HCT116 (cell line): Measurements from ENCODE around the gene SUPT20HL1. TPM values are rescaled to one million over a fixed set of nuclear protein-coding genes. Genes with fewer than 3 reads are reported as not detected.

ENCODE experiments used
- ATAC-seq: fragments of 200-7000 bp; cut with Tn5 transposase; 2 replicates; pipeline ENCODE4 v1.9.1; 2020; ENCODE audit warnings: mild to moderate bottlenecking, moderate library complexity
- BruUV-seq: library from RNA; stranded (reverse); fragments of 400-500 nt; replicated peaks from 2 replicates; lab custom pipeline; 2021; lab: Mats Ljungman, UMichigan
- CTCF ChIA-PET: fragments of 300-600 bp; sonication (Branson Sonifier 250); formaldehyde crosslinking; loops from one replicate; lab custom pipeline; 2021; ENCODE audit warnings: antibody characterized with exemption; lab: Charles Lee
- POLR2A ChIA-PET: fragments of 300-600, 350-600 bp; sonication (Branson Sonifier 250); formaldehyde crosslinking; loops from one replicate; lab custom pipeline; 2021; ENCODE audit warnings: antibody characterized with exemption; lab: Charles Lee
- RAD21 ChIA-PET, 2 experiments: fragments of 300-600 bp; sonication (Branson Sonifier 250); formaldehyde crosslinking; loops; one replicate each; lab custom pipeline; 2023; ENCODE audit warnings: low total read pairs in 2 of 2; ENCODE audit not compliant: uncharacterized antibody in 2 of 2, unreplicated experiment in 2 of 2, low non-redundant PET in 1 of 2; lab: Charles Lee
- DNase-seq: peaks from one replicate; pipeline ENCODE4 v3.0.0-alpha.2; 2010; ENCODE audit warnings: low read depth, low spot score
- H2AFZ ChIP-seq: fragments of 200-600 bp; shearing (Covaris generic), sonication (generic); 2 replicates; pipeline ENCODE4 v1.6.1; 2017; ENCODE audit warnings: low read depth, mixed run types, mixed read lengths, antibody characterized with exemption, low read length; ENCODE audit not compliant: poor library complexity, severe bottlenecking
- H3K27ac ChIP-seq: 2 replicates; pipeline ENCODE4 v1.5.1; 2012; ENCODE audit warnings: low read depth, low read length
- H3K27me3 ChIP-seq: fragments of 200-600 bp; sonication (generic); 2 replicates; pipeline ENCODE4 v1.6.1; 2016; ENCODE audit warnings: mixed run types, low read length, mixed read lengths; ENCODE audit not compliant: insufficient read depth
- H3K36me3 ChIP-seq, 2 experiments: fragments of 200-500 bp in 1 of 2; fragments of 200-600 bp in 1 of 2; sonication (Bioruptor generic) in 1 of 2; sonication (generic) in 1 of 2; 2 replicates each; pipeline versions ENCODE4 v1.5.1 to v1.6.1; 2014 to 2016; ENCODE audit warnings: low read length in 2 of 2, inconsistent platforms in 1 of 2, mixed read lengths in 1 of 2, mixed run types in 1 of 2; ENCODE audit not compliant: insufficient read depth in 2 of 2, control insufficient read depth in 1 of 2
- H3K4me1 ChIP-seq, 2 experiments: fragments of 200-600 bp in 1 of 2; sonication (generic) in 1 of 2; 2 replicates each; pipeline versions ENCODE4 v1.5.1 to v1.6.1; 2012 to 2017; ENCODE audit warnings: low read length in 2 of 2, inconsistent platforms in 1 of 2, mild to moderate bottlenecking in 1 of 2, mixed read lengths in 1 of 2, mixed run types in 1 of 2, moderate library complexity in 1 of 2; ENCODE audit not compliant: insufficient read depth in 2 of 2, control insufficient read depth in 1 of 2
- H3K4me2 ChIP-seq: fragments of 200-600 bp; sonication (generic); 2 replicates; pipeline ENCODE4 v1.6.1; 2017; ENCODE audit warnings: mixed run types, low read length, mixed read lengths
- H3K4me3 ChIP-seq, 2 experiments: fragments of 200-600 bp in 1 of 2; sonication (generic) in 1 of 2; replicated peaks in 1 of 2; 2 replicates each; pipeline ENCODE4 v1.5.1; 2011 to 2016; ENCODE audit warnings: low read length in 2 of 2, control low read depth in 1 of 2, low read depth in 1 of 2, mild to moderate bottlenecking in 1 of 2, mixed read lengths in 1 of 2, mixed run types in 1 of 2
- H3K79me2 ChIP-seq: fragments of 200-600 bp; sonication (generic); 2 replicates; pipeline ENCODE4 v1.6.1; 2017; ENCODE audit warnings: mild to moderate bottlenecking, mixed run types, low read length, moderate library complexity, mixed read lengths; ENCODE audit not compliant: insufficient read depth
- H3K9ac ChIP-seq: fragments of 200-600 bp; sonication (generic); 2 replicates; pipeline ENCODE4 v1.6.1; 2016; ENCODE audit warnings: low read length, mixed read lengths
- H3K9me2 ChIP-seq: fragments of 200-600 bp; sonication (generic), shearing (Covaris generic); 2 replicates; pipeline ENCODE4 v1.6.1; 2017; ENCODE audit warnings: mixed run types, mild to moderate bottlenecking, moderate library complexity; ENCODE audit not compliant: insufficient read depth
- H3K9me3 ChIP-seq, 2 experiments: fragments of 200-500 bp in 1 of 2; fragments of 200-600 bp in 1 of 2; sonication (Bioruptor generic) in 1 of 2; sonication (generic) in 1 of 2; 2 replicates each; pipeline ENCODE4 v1.6.1; 2014 to 2017; ENCODE audit warnings: low read length in 2 of 2, mixed read lengths in 2 of 2, inconsistent platforms in 1 of 2, low read depth in 1 of 2, mild to moderate bottlenecking in 1 of 2, mixed run types in 1 of 2, moderate library complexity in 1 of 2; ENCODE audit not compliant: control insufficient read depth in 1 of 2, insufficient read depth in 1 of 2
- H4K20me1 ChIP-seq: fragments of 200-600 bp; sonication (generic), shearing (Covaris generic); 2 replicates; pipeline ENCODE4 v1.6.1; 2017; ENCODE audit warnings: mixed run types, mild to moderate bottlenecking, moderate library complexity; ENCODE audit not compliant: insufficient read depth
- CBX3 ChIP-seq: IDR thresholded peaks from 2 replicates; pipeline ENCODE4 v1.6.1; 2012; ENCODE audit warnings: low read depth
- EGR1 ChIP-seq: IDR thresholded peaks from 2 replicates; pipeline ENCODE4 v1.6.1; 2012; ENCODE audit warnings: low read depth
- EZH2 ChIP-seq: fragments of 200-600 bp; sonication (generic); IDR thresholded peaks from 2 replicates; pipeline ENCODE4 v1.6.1; 2017; ENCODE audit warnings: antibody characterized with exemption, mixed run types
- EZH2phosphoT487 ChIP-seq: fragments of 200-600 bp; IDR thresholded peaks from 2 replicates; pipeline ENCODE4 v1.6.1; 2018; ENCODE audit warnings: antibody characterized with exemption, borderline replicate concordance
- FOSL1 ChIP-seq: IDR thresholded peaks from 2 replicates; pipeline ENCODE4 v1.6.1; 2012; ENCODE audit warnings: low read depth
- POLR2AphosphoS5 ChIP-seq: IDR thresholded peaks from 2 replicates; pipeline ENCODE4 v1.6.1; 2011; ENCODE audit warnings: mild to moderate bottlenecking, low read depth, low read length, moderate library complexity
- SP1 ChIP-seq: IDR thresholded peaks from 2 replicates; pipeline ENCODE4 v1.6.1; 2012; ENCODE audit warnings: low read depth
- intact Hi-C: fragments of 100-400 bp; cut with micrococcal nuclease; formaldehyde crosslinking; loops from 2 replicates; pipeline ENCODE4 v1.10.0; 2022
- total RNA-seq: library from RNA; stranded (reverse); gene quantifications from one replicate; pipeline ENCODE4 v1.2.1, GENCODE V29; 2021; ENCODE audit not compliant: unreplicated experiment
- TF ChIP-seq, protein P1 (sequence below): IDR thresholded peaks from 2 replicates; pipeline ENCODE4 v1.6.1; 2011; ENCODE audit warnings: mild to moderate bottlenecking, low read length, moderate library complexity; ENCODE audit not compliant: insufficient replicate concordance; ENCODE audit errors: extremely low read depth
- TF ChIP-seq, protein P2 (sequence below): IDR thresholded peaks from 2 replicates; pipeline ENCODE4 v1.6.1; 2012; ENCODE audit warnings: low read depth

Gene SUPT20HL1
- total RNA-seq, 1 experiment from 2014 or later: not detected

DNA sequence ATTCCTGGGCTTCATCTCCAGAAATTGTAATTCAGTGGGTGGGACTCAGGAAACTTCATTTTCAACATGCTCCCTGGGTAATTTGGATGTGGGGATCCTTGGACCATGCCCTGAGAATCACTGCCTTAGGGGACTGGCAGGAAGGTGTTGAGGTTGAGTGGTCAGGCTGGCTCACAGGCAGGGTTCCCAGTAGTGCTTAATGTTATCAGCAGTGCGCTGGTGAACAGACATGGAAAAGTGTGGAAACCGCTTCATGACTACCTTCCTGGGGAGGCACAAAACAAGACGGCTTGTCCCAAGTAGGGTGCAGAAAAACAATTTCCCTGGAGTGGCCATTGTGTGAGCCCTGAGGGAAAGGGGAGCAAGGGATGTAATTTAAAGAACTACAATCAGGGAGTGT lies 31.4 kb downstream of the SUPT20HL1 start:
- no peaks in the 10 kb centered on the region for H3K36me3 ChIP-seq
- no peak for DNase-seq
- H3K4me2 ChIP-seq: no peak overlapping the region
- no peak overlapping the region for H3K4me3 ChIP-seq
- H3K27ac ChIP-seq: no peak overlapping the region
- H3K9ac ChIP-seq: no peak overlapping the region
- H4K20me1 ChIP-seq: no peaks in the 10 kb centered on the region
- no peaks in the 10 kb centered on the region for H3K9me3 ChIP-seq
- no peaks in the 10 kb centered on the region for H3K79me2 ChIP-seq
- no peak for TF ChIP-seq EZH2
- no peak for TF ChIP-seq SP1
- no peak for TF ChIP-seq FOSL1
- TF ChIP-seq, protein P1, sequence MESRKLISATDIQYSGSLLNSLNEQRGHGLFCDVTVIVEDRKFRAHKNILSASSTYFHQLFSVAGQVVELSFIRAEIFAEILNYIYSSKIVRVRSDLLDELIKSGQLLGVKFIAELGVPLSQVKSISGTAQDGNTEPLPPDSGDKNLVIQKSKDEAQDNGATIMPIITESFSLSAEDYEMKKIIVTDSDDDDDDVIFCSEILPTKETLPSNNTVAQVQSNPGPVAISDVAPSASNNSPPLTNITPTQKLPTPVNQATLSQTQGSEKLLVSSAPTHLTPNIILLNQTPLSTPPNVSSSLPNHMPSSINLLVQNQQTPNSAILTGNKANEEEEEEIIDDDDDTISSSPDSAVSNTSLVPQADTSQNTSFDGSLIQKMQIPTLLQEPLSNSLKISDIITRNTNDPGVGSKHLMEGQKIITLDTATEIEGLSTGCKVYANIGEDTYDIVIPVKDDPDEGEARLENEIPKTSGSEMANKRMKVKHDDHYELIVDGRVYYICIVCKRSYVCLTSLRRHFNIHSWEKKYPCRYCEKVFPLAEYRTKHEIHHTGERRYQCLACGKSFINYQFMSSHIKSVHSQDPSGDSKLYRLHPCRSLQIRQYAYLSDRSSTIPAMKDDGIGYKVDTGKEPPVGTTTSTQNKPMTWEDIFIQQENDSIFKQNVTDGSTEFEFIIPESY: no peak
- TF ChIP-seq EZH2phosphoT487: no peak
- TF ChIP-seq CBX3: no peak
- TF ChIP-seq, all 23 proteins: peak for 0
- ChIA-PET RAD21 (no interaction called here), POLR2A (no interaction called here), CTCF (no interaction called here)
- BruUV-seq: no TSS peak
- no peaks in the 10 kb centered on the region for H3K9me2 ChIP-seq
- intact Hi-C loops: loop anchor here (10.0 kb wide), 1 partner anchor 753 kb away; no protein-coding TSS in a partner anchor
- no peaks in the 10 kb centered on the region for H3K4me1 ChIP-seq
- H3K27me3 ChIP-seq: peaks cover 2% of the 10 kb centered on the region; the same call in 1 of the 2 replicates
- no peak overlapping the region for H2AFZ ChIP-seq
- ATAC-seq: no peak

GRCh38 chrX:24392709-24393108 lies 32.3 kb downstream of the SUPT20HL1 start:
- ATAC-seq: no peak
- Histone ChIP-seq H3K27ac (no peak overlapping the region), H2AFZ (no peak overlapping the region), H3K4me3 (no peak overlapping the region), H3K36me3 (no peaks in the 10 kb centered on the region), H3K9ac (no peak overlapping the region), H4K20me1 (no peaks in the 10 kb centered on the region), H3K27me3 (peaks cover 2% of the 10 kb centered on the region; the same call in 1 of the 2 replicates), H3K9me2 (no peaks in the 10 kb centered on the region), H3K4me2 (no peak overlapping the region), H3K79me2 (no peaks in the 10 kb centered on the region), H3K4me1 (no peaks in the 10 kb centered on the region), H3K9me3 (no peaks in the 10 kb centered on the region)
- no peak for TF ChIP-seq SP1
- TF ChIP-seq, protein P1: no peak
- TF ChIP-seq POLR2AphosphoS5: no peak
- TF ChIP-seq, protein P2, sequence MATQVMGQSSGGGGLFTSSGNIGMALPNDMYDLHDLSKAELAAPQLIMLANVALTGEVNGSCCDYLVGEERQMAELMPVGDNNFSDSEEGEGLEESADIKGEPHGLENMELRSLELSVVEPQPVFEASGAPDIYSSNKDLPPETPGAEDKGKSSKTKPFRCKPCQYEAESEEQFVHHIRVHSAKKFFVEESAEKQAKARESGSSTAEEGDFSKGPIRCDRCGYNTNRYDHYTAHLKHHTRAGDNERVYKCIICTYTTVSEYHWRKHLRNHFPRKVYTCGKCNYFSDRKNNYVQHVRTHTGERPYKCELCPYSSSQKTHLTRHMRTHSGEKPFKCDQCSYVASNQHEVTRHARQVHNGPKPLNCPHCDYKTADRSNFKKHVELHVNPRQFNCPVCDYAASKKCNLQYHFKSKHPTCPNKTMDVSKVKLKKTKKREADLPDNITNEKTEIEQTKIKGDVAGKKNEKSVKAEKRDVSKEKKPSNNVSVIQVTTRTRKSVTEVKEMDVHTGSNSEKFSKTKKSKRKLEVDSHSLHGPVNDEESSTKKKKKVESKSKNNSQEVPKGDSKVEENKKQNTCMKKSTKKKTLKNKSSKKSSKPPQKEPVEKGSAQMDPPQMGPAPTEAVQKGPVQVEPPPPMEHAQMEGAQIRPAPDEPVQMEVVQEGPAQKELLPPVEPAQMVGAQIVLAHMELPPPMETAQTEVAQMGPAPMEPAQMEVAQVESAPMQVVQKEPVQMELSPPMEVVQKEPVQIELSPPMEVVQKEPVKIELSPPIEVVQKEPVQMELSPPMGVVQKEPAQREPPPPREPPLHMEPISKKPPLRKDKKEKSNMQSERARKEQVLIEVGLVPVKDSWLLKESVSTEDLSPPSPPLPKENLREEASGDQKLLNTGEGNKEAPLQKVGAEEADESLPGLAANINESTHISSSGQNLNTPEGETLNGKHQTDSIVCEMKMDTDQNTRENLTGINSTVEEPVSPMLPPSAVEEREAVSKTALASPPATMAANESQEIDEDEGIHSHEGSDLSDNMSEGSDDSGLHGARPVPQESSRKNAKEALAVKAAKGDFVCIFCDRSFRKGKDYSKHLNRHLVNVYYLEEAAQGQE: no peak
- no peak for TF ChIP-seq EGR1
- no peak for DNase-seq
- ChIA-PET CTCF (no interaction called here), RAD21 (no interaction called here), POLR2A (no interaction called here)
- intact Hi-C loops: loop anchor here (10.0 kb wide), 1 partner anchor 752 kb away; no protein-coding TSS in a partner anchor
- no TSS peak for BruUV-seq
